ENCODE measurements around the gene SFSWAP.

GRCh38 chr12:131687346-131688125 is 23.4 kb upstream of the SFSWAP start:
- no peak for TF ChIP-seq POLR2AphosphoS5 (IDR thresholded peaks at IDR 0.05)
- TF ChIP-seq CTCF (IDR thresholded peaks at IDR 0.05; ENCODE audit: poor library complexity, severe bottlenecking), result no peak
- TF ChIP-seq, protein P1, sequence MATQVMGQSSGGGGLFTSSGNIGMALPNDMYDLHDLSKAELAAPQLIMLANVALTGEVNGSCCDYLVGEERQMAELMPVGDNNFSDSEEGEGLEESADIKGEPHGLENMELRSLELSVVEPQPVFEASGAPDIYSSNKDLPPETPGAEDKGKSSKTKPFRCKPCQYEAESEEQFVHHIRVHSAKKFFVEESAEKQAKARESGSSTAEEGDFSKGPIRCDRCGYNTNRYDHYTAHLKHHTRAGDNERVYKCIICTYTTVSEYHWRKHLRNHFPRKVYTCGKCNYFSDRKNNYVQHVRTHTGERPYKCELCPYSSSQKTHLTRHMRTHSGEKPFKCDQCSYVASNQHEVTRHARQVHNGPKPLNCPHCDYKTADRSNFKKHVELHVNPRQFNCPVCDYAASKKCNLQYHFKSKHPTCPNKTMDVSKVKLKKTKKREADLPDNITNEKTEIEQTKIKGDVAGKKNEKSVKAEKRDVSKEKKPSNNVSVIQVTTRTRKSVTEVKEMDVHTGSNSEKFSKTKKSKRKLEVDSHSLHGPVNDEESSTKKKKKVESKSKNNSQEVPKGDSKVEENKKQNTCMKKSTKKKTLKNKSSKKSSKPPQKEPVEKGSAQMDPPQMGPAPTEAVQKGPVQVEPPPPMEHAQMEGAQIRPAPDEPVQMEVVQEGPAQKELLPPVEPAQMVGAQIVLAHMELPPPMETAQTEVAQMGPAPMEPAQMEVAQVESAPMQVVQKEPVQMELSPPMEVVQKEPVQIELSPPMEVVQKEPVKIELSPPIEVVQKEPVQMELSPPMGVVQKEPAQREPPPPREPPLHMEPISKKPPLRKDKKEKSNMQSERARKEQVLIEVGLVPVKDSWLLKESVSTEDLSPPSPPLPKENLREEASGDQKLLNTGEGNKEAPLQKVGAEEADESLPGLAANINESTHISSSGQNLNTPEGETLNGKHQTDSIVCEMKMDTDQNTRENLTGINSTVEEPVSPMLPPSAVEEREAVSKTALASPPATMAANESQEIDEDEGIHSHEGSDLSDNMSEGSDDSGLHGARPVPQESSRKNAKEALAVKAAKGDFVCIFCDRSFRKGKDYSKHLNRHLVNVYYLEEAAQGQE (IDR thresholded peaks at IDR 0.05; ENCODE audit: borderline replicate concordance), result no peak
- no peak for TF ChIP-seq EP300 (conservative IDR thresholded peaks at IDR 0.05; ENCODE audit: poor library complexity, severe bottlenecking)

Data from neural cell (in vitro differentiated cells).